ENCODE results near the gene PRICKLE1.

GRCh38 chr12:42450248-42450647 is 139.3 kb downstream of the PRICKLE1 start:
- TF ChIP-seq, protein P1, sequence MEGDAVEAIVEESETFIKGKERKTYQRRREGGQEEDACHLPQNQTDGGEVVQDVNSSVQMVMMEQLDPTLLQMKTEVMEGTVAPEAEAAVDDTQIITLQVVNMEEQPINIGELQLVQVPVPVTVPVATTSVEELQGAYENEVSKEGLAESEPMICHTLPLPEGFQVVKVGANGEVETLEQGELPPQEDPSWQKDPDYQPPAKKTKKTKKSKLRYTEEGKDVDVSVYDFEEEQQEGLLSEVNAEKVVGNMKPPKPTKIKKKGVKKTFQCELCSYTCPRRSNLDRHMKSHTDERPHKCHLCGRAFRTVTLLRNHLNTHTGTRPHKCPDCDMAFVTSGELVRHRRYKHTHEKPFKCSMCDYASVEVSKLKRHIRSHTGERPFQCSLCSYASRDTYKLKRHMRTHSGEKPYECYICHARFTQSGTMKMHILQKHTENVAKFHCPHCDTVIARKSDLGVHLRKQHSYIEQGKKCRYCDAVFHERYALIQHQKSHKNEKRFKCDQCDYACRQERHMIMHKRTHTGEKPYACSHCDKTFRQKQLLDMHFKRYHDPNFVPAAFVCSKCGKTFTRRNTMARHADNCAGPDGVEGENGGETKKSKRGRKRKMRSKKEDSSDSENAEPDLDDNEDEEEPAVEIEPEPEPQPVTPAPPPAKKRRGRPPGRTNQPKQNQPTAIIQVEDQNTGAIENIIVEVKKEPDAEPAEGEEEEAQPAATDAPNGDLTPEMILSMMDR (IDR thresholded peaks at IDR 0.05; ENCODE audit: low read depth, low read length), result no peak
- TF ChIP-seq MYC (IDR thresholded peaks at IDR 0.05; ENCODE audit: low read depth, low read length) (no peak), POLR2A (IDR thresholded peaks at IDR 0.05; ENCODE audit: extremely low read depth, insufficient read length) (no peak)
- TF ChIP-seq, protein P2, sequence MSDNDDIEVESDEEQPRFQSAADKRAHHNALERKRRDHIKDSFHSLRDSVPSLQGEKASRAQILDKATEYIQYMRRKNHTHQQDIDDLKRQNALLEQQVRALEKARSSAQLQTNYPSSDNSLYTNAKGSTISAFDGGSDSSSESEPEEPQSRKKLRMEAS (IDR thresholded peaks at IDR 0.05; ENCODE audit: low read depth, low read length), result no peak

Data from NB4 (cell line).